Measurements from ENCODE around the gene TMEM196.
A peak's percentile ranks its signal among the peaks of the same experiment; 100 is the strongest.

The TMEM196 gene

GRCh38 chr7:19772841-19773760, at the start of gene TMEM196:
TMEM196 (minus strand) TSS chr7:19773617; CDS start chr7:19772696, 921 bp downstream.
- DNase-seq, result peak in 6 of 10 donors; percentile 14 to 80 (median 46)
- intact Hi-C loops (cut with DNase I), result no loop called here

GRCh38 chr7:19816128-19816527, 42.7 kb upstream of the TMEM196 start:
- no peak for DNase-seq
- intact Hi-C loops (cut with DNase I), result no loop called here

GRCh38 chr7:19815546-19815945, 42.1 kb upstream of the TMEM196 start:
- intact Hi-C loops (cut with DNase I), result no loop called here

DNA sequence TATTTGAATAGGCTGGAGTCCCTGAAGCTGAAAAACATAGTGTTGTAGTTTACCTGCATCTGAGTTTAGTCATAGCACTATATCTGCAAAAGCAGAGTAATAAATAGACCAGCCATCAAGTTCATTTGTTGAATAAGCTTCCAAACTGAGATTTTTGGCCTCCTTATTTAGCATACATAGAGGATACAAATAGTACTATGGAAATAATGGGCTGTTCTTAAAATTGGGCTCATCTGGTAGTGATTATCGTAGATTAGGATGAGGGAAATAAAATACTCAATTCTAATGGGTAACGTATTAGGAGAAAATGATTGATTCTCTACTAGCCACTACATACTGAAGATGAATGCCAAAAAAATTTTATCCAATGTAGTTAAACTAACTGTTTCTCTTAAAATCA, 41.4 kb upstream of the TMEM196 start:
- DNase-seq, result no peak
- intact Hi-C loops (cut with DNase I), result no loop called here

More at GRCh38 chr7:19815546-19815945, 42.1 kb upstream of the TMEM196 start:
- DNase-seq, result no peak

DNA sequence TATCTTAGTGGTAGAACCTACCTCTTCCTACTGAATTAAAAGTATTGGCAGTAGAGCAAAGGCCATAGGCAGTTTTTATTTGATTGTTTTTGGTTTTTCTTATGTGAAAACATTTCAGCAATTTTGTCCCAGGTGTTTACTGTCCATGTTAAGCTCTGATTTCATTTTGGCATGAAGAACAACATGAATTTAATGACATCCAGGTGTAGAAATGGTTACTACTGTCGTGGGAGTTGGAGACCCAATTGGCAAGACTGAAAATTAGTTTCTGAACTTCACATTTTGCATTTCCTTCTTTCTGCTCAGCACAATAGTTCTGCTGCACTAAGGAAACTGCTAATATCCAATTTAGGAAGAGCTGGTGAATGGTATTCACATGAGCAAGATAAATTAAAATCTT, 38.0 kb upstream of the TMEM196 start:
- DNase-seq, result no peak
- intact Hi-C loops (cut with DNase I), result no loop called here

- intact Hi-C loops (cut with DNase I), result no loop called here
- DNase-seq, result no peak
These were observed 25.6 kb upstream of the TMEM196 start for GRCh38 chr7:19798986-19799385.

DNA sequence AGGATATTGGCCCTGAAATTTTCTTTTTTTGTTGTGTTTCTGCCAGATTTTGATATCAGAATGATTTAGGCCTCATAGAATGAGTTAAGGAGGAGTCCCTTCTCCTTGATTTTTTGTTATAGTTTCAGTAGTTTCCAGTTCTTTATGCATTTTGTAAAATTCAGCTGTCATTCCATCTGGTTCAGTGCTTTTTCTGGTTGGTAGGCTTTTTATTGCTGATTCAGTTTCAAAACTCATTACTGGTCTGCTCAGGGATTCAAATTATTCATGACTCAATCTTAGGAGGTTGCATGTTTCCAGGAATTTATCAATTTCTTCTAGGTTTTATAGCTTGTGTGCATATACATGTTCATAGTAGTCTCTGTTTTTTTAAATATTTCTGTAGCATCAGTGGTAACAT, 10.1 kb upstream of the TMEM196 start:
- DNase-seq, result no peak
- intact Hi-C loops (cut with DNase I), result no loop called here

DNA sequence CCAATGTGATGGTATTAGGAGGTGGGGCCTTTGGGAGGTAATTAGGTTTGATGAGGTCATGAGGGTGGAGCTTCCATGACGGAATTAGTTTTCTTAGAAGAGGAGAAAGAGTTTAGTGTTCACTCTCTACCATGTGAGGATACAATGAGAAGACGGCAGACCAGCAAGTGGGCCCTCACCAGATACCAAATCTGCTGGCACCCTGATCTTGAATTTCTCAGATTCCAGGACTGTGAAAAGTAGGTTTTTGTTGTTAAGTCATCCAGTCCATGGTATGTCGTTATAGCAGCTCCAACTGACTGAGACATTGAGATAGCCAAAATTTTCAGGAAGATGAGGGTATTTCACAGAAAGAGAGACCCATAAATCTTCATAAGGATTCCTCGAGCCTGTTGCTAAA, 3.6 kb upstream of the TMEM196 start:
- DNase-seq, result no peak
- intact Hi-C loops (cut with DNase I), result no loop called here

- DNase-seq, result no peak
These were observed 2.2 kb upstream of the TMEM196 start for GRCh38 chr7:19775578-19775977.

DNA sequence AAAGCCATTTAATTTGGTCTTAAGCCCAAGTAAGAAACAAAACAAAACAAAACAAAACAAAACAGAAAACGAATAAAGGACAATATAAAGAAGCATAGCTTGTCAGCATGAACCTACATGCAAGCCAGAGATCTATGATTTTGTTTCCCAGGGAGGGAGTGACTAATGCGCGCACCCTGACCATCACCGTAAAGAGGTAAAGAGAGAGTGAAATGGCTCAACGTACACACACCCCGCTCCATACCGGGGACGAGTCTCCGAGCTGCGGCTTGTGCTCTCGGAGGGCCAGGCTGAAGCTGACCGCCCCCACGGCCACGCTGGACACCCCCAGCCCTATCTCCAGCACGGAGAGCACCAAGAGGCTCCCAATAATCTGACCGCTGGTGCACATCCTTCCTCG, 1.1 kb downstream of the TMEM196 start:
- intact Hi-C loops (cut with DNase I), result no loop called here
- DNase-seq, result peak in 4 of 10 donors; percentile 9 to 67 (median 63)

More at GRCh38 chr7:19775578-19775977, 2.2 kb upstream of the TMEM196 start:
- intact Hi-C loops (cut with DNase I), result no loop called here

DNA sequence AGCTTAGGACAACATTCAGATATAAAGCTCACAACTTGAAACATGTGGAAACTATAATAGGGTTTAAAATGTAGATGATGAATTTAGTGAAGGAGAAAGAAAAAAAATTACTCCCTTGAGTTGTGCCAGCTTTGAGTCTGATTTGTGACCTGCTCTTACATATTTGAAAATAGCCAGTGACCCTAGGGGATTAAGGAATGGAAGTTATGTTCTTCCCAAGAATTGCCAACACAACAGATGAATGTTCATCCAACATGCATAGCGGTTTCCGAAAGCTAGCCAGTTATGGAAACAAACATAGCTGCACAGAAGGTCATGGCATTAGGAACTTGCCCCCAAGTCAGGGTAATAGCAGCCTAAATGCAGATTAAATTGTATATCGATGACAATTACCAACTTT, 10.8 kb downstream of the TMEM196 start:
- intact Hi-C loops (cut with DNase I), result no loop called here
- DNase-seq, result no peak

DNA sequence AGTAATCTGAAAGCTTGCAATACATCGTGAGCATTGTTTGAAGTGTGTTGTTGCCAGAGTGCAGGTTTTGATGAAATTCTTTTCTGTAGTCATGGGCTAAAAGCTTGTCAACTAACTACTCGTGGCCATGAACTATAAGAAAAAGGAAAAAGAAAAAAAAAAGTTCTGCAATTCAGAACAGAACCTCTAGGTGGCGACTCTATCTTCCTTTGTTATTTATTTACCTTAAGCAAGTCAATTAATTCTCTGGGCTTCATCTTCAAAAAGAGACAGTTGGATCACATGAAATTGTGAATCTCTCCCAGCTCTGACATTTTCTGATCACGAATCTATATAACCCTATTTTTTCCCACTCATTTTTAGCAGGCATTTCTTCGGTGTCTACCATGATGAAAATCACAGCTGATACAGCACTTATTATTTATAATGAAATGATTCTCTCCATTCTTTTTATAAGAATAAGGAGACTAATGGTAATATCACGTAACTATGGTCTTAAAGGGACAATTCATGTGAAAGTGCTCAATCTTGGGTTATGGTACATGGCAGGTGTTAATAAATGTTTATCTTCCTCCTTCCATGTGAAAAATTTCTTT, 18.8 kb downstream of the TMEM196 start:
- DNase-seq, result no peak
- intact Hi-C loops (cut with DNase I), result no loop called here

GRCh38 chr7:19752020-19752419, 21.4 kb downstream of the TMEM196 start:
- DNase-seq, result no peak
- intact Hi-C loops (cut with DNase I), result no loop called here

DNA sequence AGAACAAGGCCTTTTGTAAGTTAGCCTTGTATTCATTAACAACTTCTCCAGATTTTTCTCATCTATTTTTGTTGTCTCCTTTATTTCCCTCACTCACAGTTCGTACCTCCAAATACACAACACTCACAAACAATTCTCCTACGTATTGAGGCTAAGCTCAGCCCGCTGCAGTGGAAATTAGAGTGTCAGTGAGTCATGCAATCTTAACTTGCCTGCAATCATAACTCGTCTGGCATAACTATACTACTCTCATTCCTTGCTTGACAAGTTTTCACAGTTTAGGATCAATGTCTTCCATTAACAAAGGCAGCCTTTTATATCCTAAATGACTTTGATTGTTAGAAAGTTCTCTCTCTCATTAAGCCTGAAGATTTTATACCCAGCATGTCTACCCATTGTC, 23.8 kb downstream of the TMEM196 start:
- intact Hi-C loops (cut with DNase I), result loop anchor here (2.0 kb wide), 1 partner anchor 849 kb away; no protein-coding TSS in a partner anchor
- DNase-seq, result no peak

GRCh38 chr7:19747740-19748339, 25.6 kb downstream of the TMEM196 start:
- intact Hi-C loops (cut with DNase I), result loop anchor here (2.0 kb wide), 1 partner anchor 851 kb away; no protein-coding TSS in a partner anchor
- no peak for DNase-seq

DNA sequence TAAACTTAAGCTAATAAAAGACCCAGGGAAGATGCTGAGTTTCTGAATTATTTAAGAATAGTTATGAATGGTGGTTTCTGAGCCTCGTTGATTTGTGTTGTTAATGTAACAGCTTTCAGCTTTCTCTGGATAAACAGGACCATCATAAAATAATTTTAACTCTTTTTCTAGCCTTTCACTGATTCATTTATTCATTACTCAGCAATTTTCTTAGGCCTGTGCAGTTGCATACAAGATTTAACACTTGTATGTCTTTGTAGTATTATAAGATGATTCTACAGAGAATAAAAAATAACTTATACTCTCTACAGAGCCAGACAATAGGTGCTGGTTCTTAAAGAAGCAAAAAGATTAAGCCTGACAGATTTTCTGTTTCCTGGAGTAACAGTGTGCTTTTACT, 29.3 kb downstream of the TMEM196 start:
- no peak for DNase-seq
- intact Hi-C loops (cut with DNase I), result no loop called here

- no peak for DNase-seq
- intact Hi-C loops (cut with DNase I), result no loop called here
These were observed 44.7 kb downstream of the TMEM196 start for GRCh38 chr7:19728716-19729115.

- intact Hi-C loops (cut with DNase I), result no loop called here
- no peak for DNase-seq
These were observed 47.6 kb downstream of the TMEM196 start for GRCh38 chr7:19725770-19726169.

- no peak for DNase-seq
- intact Hi-C loops (cut with DNase I), result no loop called here
These were observed 57.9 kb downstream of the TMEM196 start for GRCh38 chr7:19715499-19715898.

DNA sequence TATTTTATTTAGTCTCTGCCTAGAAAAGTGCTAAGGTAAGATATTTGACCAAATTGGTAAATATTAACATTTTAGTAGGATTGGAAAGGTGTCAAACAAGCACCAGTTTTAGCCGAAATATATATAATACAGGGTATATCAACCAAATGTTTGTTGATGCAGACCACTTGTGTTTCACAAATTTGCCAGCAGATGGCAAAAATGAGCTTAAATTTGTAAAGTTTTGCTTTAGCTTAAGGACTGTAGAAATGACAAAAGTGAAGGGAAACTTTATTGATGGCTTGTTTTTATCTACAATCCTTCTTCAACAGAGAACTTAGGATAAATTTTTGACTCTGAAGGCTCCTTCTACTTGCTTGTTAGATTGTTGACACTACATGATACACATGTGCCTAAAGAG, 59.7 kb downstream of the TMEM196 start:
- DNase-seq, result peak in 3 of 10 donors; percentile 23 to 33 (median 25)
- intact Hi-C loops (cut with DNase I), result loop anchor here (1.0 kb wide), 1 partner anchor 885 kb away; no protein-coding TSS in a partner anchor

DNA sequence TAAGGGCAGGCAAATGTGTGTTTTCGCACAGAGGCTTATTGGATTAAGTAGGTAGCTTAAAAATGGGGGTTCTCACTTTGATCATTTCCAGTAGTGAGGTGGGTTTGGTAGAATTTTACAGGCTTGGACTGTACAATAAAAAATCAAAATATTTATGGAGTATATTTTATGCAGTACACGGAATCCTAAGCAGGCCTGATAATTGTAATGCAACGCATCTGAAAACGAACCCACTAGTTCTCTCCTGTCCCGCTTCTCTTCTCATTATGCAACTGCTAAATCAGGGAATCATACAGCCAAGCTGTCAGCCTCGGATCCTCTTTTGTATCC, 64.2 kb downstream of the TMEM196 start:
- DNase-seq, result no peak
- intact Hi-C loops (cut with DNase I), result no loop called here

Measured in posterior cingulate gyrus (tissue), 11 donors.